Loucy (cell line): ENCODE results near the gene MAN1C1.

Experiments used
- EZH2phosphoT487 ChIP-seq: fragments of 200-600 bp; IDR thresholded peaks from 2 replicates; pipeline ENCODE4 v1.6.1; 2018; ENCODE audit warnings: antibody characterized with exemption, mild to moderate bottlenecking, moderate library complexity, borderline replicate concordance
- TF ChIP-seq, protein P1 (sequence below): fragments of 200-600 bp; sonication (generic); conservative IDR thresholded peaks from 2 replicates; pipeline ENCODE4 v1.5.1; 2014; ENCODE audit warnings: mild to moderate bottlenecking, antibody characterized with exemption, low read length

DNA sequence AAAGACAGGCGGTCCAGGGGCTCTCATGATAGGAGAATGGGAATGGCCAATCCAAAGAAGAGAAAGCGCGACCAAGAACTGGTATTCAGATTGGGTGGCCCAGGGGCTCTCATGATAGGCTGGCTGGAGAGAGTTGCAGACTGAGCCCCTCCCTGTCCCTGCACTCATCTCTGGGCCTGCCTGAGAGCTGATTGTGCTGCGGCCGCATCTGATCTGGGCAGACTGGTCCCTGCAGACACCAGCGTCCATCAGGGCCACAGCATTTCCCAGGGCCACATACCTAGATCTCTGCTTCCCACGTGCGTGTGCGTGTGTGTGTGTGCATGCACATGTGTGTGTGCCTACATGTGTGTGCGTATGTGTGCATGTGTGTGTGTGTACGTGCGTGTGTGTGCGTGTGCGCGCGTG lies 30.4 kb upstream of the MAN1C1 start:
- TF ChIP-seq, protein P1, sequence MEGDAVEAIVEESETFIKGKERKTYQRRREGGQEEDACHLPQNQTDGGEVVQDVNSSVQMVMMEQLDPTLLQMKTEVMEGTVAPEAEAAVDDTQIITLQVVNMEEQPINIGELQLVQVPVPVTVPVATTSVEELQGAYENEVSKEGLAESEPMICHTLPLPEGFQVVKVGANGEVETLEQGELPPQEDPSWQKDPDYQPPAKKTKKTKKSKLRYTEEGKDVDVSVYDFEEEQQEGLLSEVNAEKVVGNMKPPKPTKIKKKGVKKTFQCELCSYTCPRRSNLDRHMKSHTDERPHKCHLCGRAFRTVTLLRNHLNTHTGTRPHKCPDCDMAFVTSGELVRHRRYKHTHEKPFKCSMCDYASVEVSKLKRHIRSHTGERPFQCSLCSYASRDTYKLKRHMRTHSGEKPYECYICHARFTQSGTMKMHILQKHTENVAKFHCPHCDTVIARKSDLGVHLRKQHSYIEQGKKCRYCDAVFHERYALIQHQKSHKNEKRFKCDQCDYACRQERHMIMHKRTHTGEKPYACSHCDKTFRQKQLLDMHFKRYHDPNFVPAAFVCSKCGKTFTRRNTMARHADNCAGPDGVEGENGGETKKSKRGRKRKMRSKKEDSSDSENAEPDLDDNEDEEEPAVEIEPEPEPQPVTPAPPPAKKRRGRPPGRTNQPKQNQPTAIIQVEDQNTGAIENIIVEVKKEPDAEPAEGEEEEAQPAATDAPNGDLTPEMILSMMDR: no peak
- TF ChIP-seq EZH2phosphoT487: no peak
